GM06990 (cell line): ENCODE results near the gene DAPK1.

Source experiments
- DNase-seq: peaks from one replicate; pipeline ENCODE4 v3.0.0-alpha.2; 2011; ENCODE audit not compliant: insufficient read length; ENCODE audit errors: extremely low read depth
- H3K27me3 ChIP-seq: replicated peaks from 2 replicates; pipeline ENCODE4 v1.6.0; 2011; ENCODE audit warnings: low read length; ENCODE audit not compliant: control insufficient read depth, insufficient read depth
- H3K36me3 ChIP-seq: 2 replicates; pipeline ENCODE4 v1.5.1; 2011; ENCODE audit warnings: low read length; ENCODE audit not compliant: control insufficient read depth, insufficient read depth
- H3K4me3 ChIP-seq: replicated peaks from 2 replicates; pipeline ENCODE4 v1.5.1; 2011; ENCODE audit warnings: low read depth, mild to moderate bottlenecking, control low read depth, low read length
- TF ChIP-seq, protein P1 (sequence below): IDR thresholded peaks from 2 replicates; pipeline ENCODE4 v1.5.1; 2011; ENCODE audit warnings: low read length, control low read depth, mild to moderate bottlenecking, inconsistent platforms; ENCODE audit not compliant: insufficient read depth, poor library complexity, severe bottlenecking

Gene DAPK1

DNA sequence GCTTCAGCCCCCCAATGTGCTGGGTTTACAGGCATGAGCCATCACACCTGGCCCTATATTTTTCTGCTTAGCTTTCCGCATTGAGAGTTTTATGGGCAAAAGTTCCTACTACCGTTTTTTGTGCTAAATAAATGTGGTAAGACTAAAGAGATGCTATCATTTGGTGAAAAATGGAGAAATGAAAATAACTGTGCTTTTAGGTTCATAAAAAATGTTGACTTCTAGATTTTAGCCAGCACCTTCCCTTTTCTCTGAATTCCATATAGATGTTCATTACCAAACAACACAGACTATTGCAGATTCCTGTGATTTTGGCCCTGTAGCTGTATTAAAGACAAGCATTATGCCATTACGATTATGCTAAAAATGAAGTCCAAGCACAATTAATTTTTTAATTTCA is 156.3 kb downstream of the DAPK1 start:
- Histone ChIP-seq H3K4me3 (no peak overlapping the region), H3K27me3 (no peaks in the 10 kb centered on the region), H3K36me3 (peaks cover 28% of the 10 kb centered on the region)
- TF ChIP-seq, protein P1, sequence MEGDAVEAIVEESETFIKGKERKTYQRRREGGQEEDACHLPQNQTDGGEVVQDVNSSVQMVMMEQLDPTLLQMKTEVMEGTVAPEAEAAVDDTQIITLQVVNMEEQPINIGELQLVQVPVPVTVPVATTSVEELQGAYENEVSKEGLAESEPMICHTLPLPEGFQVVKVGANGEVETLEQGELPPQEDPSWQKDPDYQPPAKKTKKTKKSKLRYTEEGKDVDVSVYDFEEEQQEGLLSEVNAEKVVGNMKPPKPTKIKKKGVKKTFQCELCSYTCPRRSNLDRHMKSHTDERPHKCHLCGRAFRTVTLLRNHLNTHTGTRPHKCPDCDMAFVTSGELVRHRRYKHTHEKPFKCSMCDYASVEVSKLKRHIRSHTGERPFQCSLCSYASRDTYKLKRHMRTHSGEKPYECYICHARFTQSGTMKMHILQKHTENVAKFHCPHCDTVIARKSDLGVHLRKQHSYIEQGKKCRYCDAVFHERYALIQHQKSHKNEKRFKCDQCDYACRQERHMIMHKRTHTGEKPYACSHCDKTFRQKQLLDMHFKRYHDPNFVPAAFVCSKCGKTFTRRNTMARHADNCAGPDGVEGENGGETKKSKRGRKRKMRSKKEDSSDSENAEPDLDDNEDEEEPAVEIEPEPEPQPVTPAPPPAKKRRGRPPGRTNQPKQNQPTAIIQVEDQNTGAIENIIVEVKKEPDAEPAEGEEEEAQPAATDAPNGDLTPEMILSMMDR, result no peak
- DNase-seq, result no peak

GRCh38 chr9:87655731-87656130 is 158.1 kb downstream of the DAPK1 start:
- TF ChIP-seq, protein P1, result no peak
- H3K27me3 ChIP-seq, result no peaks in the 10 kb centered on the region
- peaks cover 34% of the 10 kb centered on the region for H3K36me3 ChIP-seq
- no peak for DNase-seq
- no peak overlapping the region for H3K4me3 ChIP-seq

DNA sequence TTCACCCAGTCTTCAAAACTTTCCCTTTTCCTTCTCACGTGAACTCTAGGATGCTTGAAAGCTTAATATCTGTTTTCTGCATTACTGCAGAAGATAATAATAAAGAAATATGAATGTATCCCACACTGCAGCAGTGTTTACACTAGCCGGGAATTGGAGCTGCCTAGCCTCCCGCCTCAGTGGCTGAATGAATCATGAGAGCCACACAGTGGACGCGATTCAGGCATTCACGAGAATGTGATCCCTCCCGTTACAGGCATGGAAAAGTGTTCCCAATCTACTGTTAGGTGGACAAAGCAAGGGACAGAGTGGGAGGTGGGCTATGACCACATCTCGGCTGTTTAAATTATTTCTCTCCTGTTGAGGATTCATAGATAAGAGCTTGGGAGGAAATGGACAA is 158.8 kb downstream of the DAPK1 start:
- peaks cover 32% of the 10 kb centered on the region for H3K36me3 ChIP-seq
- no peak for DNase-seq
- no peak overlapping the region for H3K4me3 ChIP-seq
- TF ChIP-seq, protein P1, result no peak
- no peaks in the 10 kb centered on the region for H3K27me3 ChIP-seq

- TF ChIP-seq, protein P1, result no peak
- Histone ChIP-seq H3K4me3 (no peak overlapping the region), H3K27me3 (no peaks in the 10 kb centered on the region), H3K36me3 (peaks cover 30% of the 10 kb centered on the region)
- DNase-seq, result no peak
These were observed 159.5 kb downstream of the DAPK1 start for GRCh38 chr9:87657190-87657589.

GRCh38 chr9:87657893-87658292 is 160.2 kb downstream of the DAPK1 start:
- no peaks in the 10 kb centered on the region for H3K27me3 ChIP-seq
- H3K4me3 ChIP-seq, result no peak overlapping the region
- TF ChIP-seq, protein P1, result no peak
- peaks cover 30% of the 10 kb centered on the region for H3K36me3 ChIP-seq
- DNase-seq, result no peak

GRCh38 chr9:87658511-87658910 is 160.8 kb downstream of the DAPK1 start:
- TF ChIP-seq, protein P1, result no peak
- peaks cover 30% of the 10 kb centered on the region for H3K36me3 ChIP-seq

More at GRCh38 chr9:87658511-87658910, 160.8 kb downstream of the DAPK1 start:
- no peak for DNase-seq
- H3K4me3 ChIP-seq, result no peak overlapping the region
- no peaks in the 10 kb centered on the region for H3K27me3 ChIP-seq
